ENCODE data around the gene MACO1. TPM values are rescaled to one million over a fixed set of nuclear protein-coding genes. Genes with fewer than 3 reads are reported as not detected.

MACO1 gene
- total RNA-seq, 1 experiment from 2014 or later: 31.4 TPM

DNA sequence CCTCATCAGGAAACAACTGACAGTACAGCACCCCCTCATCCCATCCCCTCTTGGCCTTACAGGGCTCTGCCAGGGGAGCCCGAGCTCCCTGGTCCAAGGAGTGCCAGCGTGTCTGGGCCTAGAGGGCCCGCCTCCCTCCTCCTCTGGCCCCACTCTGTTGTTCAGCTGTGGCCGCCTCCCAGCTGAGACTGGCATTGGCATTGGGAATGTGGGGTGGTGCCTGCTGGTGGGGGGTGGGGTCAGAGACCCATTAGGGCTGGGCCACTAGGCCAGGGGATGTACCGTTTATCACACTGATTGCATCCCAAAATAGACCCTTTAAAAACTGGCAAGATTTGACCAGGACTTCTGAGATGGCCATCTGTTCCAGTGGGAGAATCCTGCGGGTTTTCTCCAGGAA, 114.1 kb downstream of the MACO1 start:
- Histone ChIP-seq H3K9me2 (replicated peaks; ENCODE audit: insufficient read depth, low read length) (no peaks in the 10 kb centered on the region), H3K9me3 (ENCODE audit: low read length) (no peaks in the 10 kb centered on the region), H3K27ac (ENCODE audit: low read length) (no peak overlapping the region), H3K27me3 (ENCODE audit: low read length) (no peaks in the 10 kb centered on the region), H4K20me1 (ENCODE audit: insufficient read depth, low read depth, low read length) (0 out of 2 replicates have a peak, but pooled peaks cover 4% of the 10 kb centered on the region), H3K4me2 (ENCODE audit: low read depth, low read length, poor library complexity, severe bottlenecking) (no peak overlapping the region), H3K4me1 (ENCODE audit: low read length) (peaks cover 14% of the 10 kb centered on the region), H3K36me3 (ENCODE audit: insufficient read depth, low read length) (no peaks in the 10 kb centered on the region), H3K4me3 (ENCODE audit: low read length) (no peak overlapping the region), H3K9ac (ENCODE audit: low read length) (no peak overlapping the region), H3K79me2 (ENCODE audit: low read length) (no peaks in the 10 kb centered on the region), H2AFZ (ENCODE audit: low read length) (no peak overlapping the region)
- no peak for DNase-seq

DNA sequence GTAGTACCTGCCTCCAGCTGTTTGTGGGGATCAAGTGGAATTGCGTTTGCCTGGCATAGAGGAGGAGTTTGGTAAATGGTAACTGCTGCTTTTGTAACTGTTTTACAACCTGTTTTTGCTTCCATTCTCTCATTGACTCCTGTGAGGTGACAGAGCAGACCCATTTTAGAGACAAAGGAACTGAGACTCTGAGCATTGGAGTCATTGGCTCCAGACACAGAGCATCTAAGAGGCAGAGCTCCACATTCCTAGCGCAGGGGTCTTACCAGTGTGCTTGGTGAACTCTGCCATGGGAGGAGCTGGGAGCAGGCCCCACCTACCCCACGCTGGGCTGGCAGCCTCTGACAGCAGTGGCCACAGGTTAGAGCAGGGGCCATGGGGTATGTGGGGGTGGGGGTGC, 115.1 kb downstream of the MACO1 start:
- Histone ChIP-seq H3K36me3 (ENCODE audit: insufficient read depth, low read length) (no peaks in the 10 kb centered on the region), H3K4me1 (ENCODE audit: low read length) (peaks cover 20% of the 10 kb centered on the region), H3K9me2 (replicated peaks; ENCODE audit: insufficient read depth, low read length) (no peaks in the 10 kb centered on the region), H3K4me2 (ENCODE audit: low read depth, low read length, poor library complexity, severe bottlenecking) (no peak overlapping the region), H3K9ac (ENCODE audit: low read length) (no peak overlapping the region), H3K9me3 (ENCODE audit: low read length) (no peaks in the 10 kb centered on the region), H3K27me3 (ENCODE audit: low read length) (no peaks in the 10 kb centered on the region), H2AFZ (ENCODE audit: low read length) (no peak overlapping the region), H3K4me3 (ENCODE audit: low read length) (no peak overlapping the region), H4K20me1 (ENCODE audit: insufficient read depth, low read depth, low read length) (0 out of 2 replicates have a peak, but pooled peaks cover 4% of the 10 kb centered on the region), H3K79me2 (ENCODE audit: low read length) (no peaks in the 10 kb centered on the region), H3K27ac (ENCODE audit: low read length) (no peak overlapping the region)
- DNase-seq: no peak

DNA sequence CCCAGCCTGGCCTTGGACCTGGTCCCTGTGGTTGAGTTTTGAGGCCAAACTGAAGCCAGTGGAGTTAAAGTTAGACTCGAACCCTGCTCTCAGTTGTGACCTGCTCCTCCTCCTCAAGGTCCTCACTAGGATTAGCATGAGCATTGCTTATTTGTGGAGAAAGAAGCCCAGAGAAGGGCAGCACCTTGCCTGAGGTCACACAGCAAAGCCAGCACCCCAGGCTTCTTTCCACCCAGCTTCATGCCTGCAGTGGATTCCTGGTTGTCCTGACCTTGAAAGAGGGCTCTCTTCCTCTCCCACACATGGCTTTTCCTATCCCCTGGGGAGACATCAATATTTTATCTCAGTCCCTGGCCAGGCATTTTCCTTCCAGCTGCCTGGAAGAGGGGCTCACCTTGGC, 115.5 kb downstream of the MACO1 start:
- no peaks in the 10 kb centered on the region for H3K27me3 ChIP-seq (ENCODE audit: low read length)
- no peaks in the 10 kb centered on the region for H3K36me3 ChIP-seq (ENCODE audit: insufficient read depth, low read length)
- 0 out of 2 replicates have a peak, but pooled peaks cover 4% of the 10 kb centered on the region for H4K20me1 ChIP-seq (ENCODE audit: insufficient read depth, low read depth, low read length)
- no peaks in the 10 kb centered on the region for H3K79me2 ChIP-seq (ENCODE audit: low read length)
- no peak overlapping the region for H2AFZ ChIP-seq (ENCODE audit: low read length)
- DNase-seq: no peak
- H3K4me1 ChIP-seq (ENCODE audit: low read length): peaks cover 20% of the 10 kb centered on the region
- no peak overlapping the region for H3K4me2 ChIP-seq (ENCODE audit: low read depth, low read length, poor library complexity, severe bottlenecking)
- no peak overlapping the region for H3K27ac ChIP-seq (ENCODE audit: low read length)
- H3K9me2 ChIP-seq (replicated peaks; ENCODE audit: insufficient read depth, low read length): no peaks in the 10 kb centered on the region
- H3K9ac ChIP-seq (ENCODE audit: low read length): no peak overlapping the region
- H3K9me3 ChIP-seq (ENCODE audit: low read length): no peaks in the 10 kb centered on the region
- H3K4me3 ChIP-seq (ENCODE audit: low read length): no peak overlapping the region

- DNase-seq: no peak
- Histone ChIP-seq H4K20me1 (ENCODE audit: insufficient read depth, low read depth, low read length) (no peaks in the 10 kb centered on the region), H3K9ac (ENCODE audit: low read length) (no peak overlapping the region), H3K9me3 (ENCODE audit: low read length) (no peaks in the 10 kb centered on the region), H3K4me2 (ENCODE audit: low read depth, low read length, poor library complexity, severe bottlenecking) (peak overlapping the region; percentile 38), H3K4me1 (ENCODE audit: low read length) (peaks cover 20% of the 10 kb centered on the region), H3K4me3 (ENCODE audit: low read length) (no peak overlapping the region), H3K9me2 (replicated peaks; ENCODE audit: insufficient read depth, low read length) (no peaks in the 10 kb centered on the region), H2AFZ (ENCODE audit: low read length) (no peak overlapping the region), H3K27ac (ENCODE audit: low read length) (no peak overlapping the region), H3K27me3 (ENCODE audit: low read length) (no peaks in the 10 kb centered on the region), H3K79me2 (ENCODE audit: low read length) (no peaks in the 10 kb centered on the region), H3K36me3 (ENCODE audit: insufficient read depth, low read length) (no peaks in the 10 kb centered on the region)
These were observed 117.9 kb downstream of the MACO1 start for GRCh38 chr1:25548601-25549000.

- H3K4me3 ChIP-seq (ENCODE audit: low read length): 0 out of 2 replicates have a peak overlapping the region, but pooled peaks have one; percentile 8
- peak; percentile 80 for DNase-seq
- H3K36me3 ChIP-seq (ENCODE audit: insufficient read depth, low read length): no peaks in the 10 kb centered on the region
- H3K27me3 ChIP-seq (ENCODE audit: low read length): no peaks in the 10 kb centered on the region
- H3K4me1 ChIP-seq (ENCODE audit: low read length): peaks cover 20% of the 10 kb centered on the region
- no peak overlapping the region for H2AFZ ChIP-seq (ENCODE audit: low read length)
- H4K20me1 ChIP-seq (ENCODE audit: insufficient read depth, low read depth, low read length): no peaks in the 10 kb centered on the region
- peak overlapping the region; percentile 38 for H3K4me2 ChIP-seq (ENCODE audit: low read depth, low read length, poor library complexity, severe bottlenecking)
- no peaks in the 10 kb centered on the region for H3K79me2 ChIP-seq (ENCODE audit: low read length)
- H3K9me3 ChIP-seq (ENCODE audit: low read length): no peaks in the 10 kb centered on the region
- no peak overlapping the region for H3K9ac ChIP-seq (ENCODE audit: low read length)
- H3K27ac ChIP-seq (ENCODE audit: low read length): no peak overlapping the region
- H3K9me2 ChIP-seq (replicated peaks; ENCODE audit: insufficient read depth, low read length): no peaks in the 10 kb centered on the region
These were observed 118.8 kb downstream of the MACO1 start for GRCh38 chr1:25549273-25550154.

Other genes starting within 250 kb of the MACO1 start
- gene SYF2, start 198.4 kb upstream of the MACO1 start, total RNA-seq (2014; rRNA removed; shearing (Covaris generic); ENCODE audit: low replicate concordance): 57.4 and 62.6 TPM in 2 replicates
- gene RSRP1, start 183.4 kb upstream of the MACO1 start, total RNA-seq (2014; rRNA removed; shearing (Covaris generic); ENCODE audit: low replicate concordance): 151 and 155 TPM in 2 replicates
- gene RHD, start 158.4 kb upstream of the MACO1 start, total RNA-seq (2014; rRNA removed; shearing (Covaris generic); ENCODE audit: low replicate concordance): 0.26 TPM in 1 of 2 replicates, not detected in the other
- 94.0 and 129 TPM in 2 replicates for gene TMEM50A, start 92.6 kb upstream of the MACO1 start, total RNA-seq (2014; rRNA removed; shearing (Covaris generic); ENCODE audit: low replicate concordance)
- 3.1 TPM in 2 replicates for gene RHCE, start 10.1 kb upstream of the MACO1 start, total RNA-seq (2014; rRNA removed; shearing (Covaris generic); ENCODE audit: low replicate concordance)
- not detected in 2 replicates for gene LDLRAP1, start 112.7 kb downstream of the MACO1 start, total RNA-seq (2014; rRNA removed; shearing (Covaris generic); ENCODE audit: low replicate concordance)
- gene MAN1C1, start 185.9 kb downstream of the MACO1 start, total RNA-seq (2014; rRNA removed; shearing (Covaris generic); ENCODE audit: low replicate concordance): not detected in 2 replicates

Data from Karpas-422 (cell line).